ENCODE results near the gene UNC119.

Gene UNC119

DNA sequence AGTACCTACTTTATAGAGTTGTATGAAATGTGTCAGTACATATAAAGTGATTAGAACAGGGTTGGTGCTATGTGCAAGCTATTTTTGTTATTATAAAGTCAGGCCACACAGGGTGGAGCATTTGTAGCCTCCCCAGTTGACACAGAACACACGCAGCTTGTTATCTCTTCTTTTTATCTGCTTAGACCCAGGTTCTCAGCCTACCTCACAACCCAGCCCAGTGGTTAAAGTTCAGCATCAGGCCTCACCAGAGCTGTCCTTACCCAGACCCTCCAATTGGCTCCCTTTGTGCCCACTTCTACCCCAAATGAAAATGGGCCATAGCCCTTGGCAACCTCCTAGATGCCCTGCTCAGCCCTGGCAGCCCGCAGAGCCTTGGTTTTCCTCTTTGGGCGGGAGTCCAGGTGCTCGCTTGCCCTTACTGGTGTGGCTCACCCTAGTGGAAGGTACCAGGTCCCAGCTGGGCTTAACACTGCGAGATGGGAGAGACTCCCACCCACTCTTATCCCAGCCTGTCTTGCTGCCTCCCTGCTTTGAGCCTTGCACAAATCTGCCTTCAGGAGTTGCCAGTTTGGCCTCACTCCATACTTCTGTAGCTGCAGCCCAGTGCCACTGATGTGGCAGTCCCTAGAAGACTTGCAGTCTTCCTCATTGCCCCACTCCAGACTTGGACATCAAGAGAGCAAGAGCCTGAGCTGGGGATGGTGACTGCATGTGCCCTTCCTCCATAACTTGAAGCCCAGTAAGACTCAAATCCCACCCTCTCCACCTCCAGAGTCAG is 20.0 kb upstream of the UNC119 start:
- no peak for DNase-seq

- DNase-seq, result peak; percentile 94
Measured at GRCh38 chr17:28571361-28572122, 19.1 kb upstream of the UNC119 start, which contains the start of gene PIGS. Gene PIGS, minus strand, starts transcription at chr17:28571524. Its CDS starts 28 bp downstream, at chr17:28571496.

GRCh38 chr17:28570716-28571360 is 18.4 kb upstream of the UNC119 start:
- no peak for DNase-seq

DNA sequence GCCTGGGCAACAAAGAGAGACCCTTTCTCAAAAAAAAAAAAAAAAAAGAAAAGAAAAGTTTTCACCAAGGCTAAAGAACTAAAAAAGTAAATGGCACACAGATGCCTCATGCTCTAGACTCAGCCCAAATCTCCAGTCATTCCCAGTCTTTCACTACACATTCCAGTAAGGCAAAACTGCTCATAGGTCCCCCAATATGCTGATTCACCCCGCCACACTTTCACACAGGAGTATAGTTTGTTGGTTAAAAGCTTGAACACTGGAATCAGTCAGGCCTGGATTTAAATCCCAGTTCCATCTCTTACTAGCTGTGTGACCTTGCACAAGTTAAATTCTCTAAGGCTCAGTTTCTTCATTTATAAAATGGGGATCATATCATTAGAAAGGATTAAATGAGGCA is 17.0 kb upstream of the UNC119 start:
- DNase-seq, result no peak

DNA sequence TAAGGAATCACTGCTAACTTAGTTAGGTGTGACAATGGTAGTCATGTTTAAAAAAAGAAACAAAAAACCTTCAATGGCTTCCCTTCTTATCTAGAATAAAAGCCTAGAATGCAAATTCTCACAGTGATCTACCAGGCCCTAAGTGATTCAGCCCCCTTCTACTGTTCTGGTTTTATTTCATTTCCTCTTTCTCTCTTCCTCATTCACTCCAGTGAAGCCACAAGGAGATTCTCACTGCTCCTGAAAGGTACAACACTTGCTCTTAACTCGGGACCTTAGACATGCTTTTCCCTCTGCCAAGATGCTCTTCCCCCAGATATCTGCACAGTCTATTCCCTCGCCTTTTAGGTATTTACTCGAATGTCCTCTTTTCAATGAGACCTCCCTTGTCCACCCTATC is 15.2 kb upstream of the UNC119 start:
- no peak for DNase-seq

DNA sequence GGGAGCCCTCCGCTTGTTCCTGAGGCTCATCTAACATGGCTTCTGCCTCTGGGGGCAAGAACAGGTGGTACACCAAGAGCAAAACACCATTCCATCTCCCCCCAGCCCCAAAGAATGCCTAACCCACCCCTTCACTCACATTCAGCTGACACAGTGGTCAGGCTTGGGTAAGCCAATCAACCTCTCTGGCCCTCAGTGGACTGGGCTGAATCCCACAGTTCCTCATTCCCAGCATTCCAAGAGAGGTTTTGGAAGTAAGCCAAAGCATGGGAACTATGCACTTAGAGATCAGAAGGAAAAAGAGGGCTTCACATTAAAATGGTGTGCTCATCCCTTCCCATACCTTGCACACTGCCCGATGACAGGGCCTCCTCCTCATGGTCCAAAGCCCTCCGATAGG is 11.1 kb upstream of the UNC119 start:
- DNase-seq, result no peak

DNA sequence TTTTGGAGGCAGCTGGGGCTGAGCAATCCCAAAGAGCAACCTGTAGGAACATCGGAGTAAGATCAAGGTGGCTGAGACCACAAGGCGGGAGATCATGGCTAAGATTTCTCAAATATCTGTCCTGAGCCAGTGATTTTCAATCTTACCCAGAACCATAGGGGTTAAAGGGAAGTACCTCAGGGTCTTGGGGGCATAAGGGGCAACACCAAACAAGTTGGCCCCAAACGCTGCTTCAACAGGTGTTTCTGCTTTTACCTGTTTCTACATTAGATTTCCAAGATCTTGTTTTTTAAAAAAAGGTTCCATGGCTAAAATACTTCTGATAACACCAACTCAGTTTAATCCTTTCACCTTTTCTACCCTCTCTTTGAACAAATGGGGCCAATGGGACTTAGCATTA is 2.6 kb upstream of the UNC119 start:
- DNase-seq, result no peak

DNA sequence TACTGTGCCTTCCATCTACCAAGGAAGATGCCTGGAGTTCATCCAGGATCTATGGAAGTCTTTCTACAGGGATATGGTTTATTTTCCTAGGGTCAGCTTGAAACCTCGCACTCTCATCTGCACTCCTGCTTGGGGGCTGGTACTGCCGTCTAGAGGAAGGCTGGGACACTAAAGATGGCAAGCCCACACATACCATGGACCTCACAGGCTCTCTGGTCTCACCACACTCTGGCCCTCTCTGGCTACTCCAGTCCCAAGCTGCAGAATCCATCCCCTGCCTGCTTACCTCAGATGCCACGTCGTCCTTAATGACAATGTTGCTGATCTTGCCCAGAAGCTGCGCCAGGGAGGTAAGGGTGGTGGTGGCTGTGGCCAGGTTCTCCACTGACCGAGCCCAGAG is 2.1 kb upstream of the UNC119 start:
- DNase-seq, result no peak

GRCh38 chr17:28553000-28553505 is 629 bp upstream of the UNC119 start:
- no peak for DNase-seq

DNA sequence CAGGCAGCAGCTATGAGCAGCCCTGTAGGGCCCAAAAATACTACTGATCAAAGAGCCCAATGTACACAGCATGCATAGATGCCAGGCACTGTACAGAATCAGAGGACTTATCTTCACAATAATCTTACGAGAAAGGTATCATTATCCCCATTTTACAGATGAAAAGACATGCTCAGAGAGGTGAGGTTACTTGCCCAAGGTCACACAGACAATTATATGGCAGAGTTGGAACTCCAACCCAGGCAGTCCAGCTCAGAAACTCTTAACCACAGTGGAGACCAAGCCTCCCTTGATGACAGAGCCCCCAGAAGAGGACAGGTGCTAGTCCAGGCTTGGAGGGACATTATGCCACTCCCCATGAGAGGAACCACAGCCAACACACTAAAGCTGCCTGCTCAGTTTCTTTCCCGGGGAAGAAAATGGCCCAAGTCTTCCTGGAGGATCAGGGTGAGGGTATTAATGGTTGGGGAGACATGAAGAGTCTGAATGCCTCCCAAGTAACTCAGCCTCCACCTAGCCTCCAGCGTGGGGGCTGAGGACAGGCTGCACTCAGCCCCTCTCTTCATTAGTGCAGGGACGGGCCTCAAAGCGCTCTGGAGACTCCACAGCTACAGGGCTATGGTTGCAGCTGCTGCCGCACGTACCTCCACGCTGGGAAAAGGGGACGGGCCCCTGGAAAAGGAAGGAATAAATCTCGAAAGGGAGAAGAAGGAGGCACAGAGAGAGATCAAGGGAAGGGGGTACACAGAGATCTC is 826 bp downstream of the UNC119 start:
- no peak for DNase-seq

DNA sequence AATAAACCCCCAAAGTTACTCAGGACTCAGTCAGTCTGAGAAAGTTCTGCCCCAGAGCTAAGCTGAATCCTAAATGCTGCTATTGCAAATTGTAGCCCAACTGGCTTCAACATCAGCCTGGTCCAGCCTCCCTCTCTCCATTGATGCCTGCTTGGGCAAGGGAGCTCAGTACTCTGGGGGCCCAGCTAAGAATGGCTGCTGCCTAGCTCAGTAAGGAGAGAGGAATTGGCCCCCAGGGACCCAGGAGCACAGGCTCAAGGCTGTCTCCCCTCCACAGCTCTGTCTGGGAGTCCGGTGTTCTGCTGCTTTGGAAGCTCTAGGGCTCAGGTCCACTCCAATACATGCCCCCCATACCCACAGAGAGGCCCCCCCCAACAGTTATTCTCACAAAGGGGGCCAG is 1.6 kb downstream of the UNC119 start:
- no peak for DNase-seq

DNA sequence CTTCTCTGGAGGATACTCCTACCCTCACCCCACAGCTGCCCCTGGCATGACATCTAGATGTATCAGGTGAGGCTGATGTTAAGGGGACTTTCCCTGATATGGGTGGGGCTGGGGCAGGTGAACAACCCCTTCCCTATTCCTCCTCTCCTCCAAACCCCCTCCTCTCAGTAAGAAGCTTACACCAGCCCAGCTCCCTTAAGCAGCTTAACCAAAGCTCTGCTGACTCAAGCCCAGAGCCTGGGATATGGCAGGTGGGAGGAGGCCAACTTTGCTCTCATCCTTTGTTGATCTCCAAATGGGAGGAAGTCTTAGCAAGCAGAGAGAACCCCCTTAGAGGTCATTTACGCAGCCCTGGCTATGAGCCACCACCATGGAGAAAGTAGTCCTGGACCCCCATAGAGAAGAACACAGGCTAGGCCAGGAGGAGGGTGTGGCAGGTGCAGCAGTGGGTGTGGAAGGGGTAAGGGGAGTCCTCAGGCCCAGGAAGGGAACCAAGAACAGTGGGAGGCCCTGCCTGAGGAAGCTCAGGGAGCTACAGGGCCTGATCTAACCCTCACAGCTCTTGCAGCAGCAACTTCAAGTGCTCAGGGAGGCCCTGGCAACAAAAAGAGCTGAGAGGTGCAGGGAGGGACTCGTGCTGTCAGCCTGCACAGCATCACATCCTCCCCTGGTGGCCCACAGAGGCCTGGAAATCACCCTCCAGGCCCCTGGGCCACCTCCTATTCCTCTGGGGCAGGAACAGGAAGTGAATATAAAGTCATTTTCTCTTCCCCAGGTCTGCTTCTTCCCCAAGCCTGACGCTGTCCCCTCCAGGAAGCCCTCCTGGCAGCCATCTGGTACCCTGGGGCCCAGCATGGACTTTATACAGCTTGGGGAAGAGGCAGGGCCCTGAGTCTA is 2.9 kb downstream of the UNC119 start:
- DNase-seq, result no peak

DNA sequence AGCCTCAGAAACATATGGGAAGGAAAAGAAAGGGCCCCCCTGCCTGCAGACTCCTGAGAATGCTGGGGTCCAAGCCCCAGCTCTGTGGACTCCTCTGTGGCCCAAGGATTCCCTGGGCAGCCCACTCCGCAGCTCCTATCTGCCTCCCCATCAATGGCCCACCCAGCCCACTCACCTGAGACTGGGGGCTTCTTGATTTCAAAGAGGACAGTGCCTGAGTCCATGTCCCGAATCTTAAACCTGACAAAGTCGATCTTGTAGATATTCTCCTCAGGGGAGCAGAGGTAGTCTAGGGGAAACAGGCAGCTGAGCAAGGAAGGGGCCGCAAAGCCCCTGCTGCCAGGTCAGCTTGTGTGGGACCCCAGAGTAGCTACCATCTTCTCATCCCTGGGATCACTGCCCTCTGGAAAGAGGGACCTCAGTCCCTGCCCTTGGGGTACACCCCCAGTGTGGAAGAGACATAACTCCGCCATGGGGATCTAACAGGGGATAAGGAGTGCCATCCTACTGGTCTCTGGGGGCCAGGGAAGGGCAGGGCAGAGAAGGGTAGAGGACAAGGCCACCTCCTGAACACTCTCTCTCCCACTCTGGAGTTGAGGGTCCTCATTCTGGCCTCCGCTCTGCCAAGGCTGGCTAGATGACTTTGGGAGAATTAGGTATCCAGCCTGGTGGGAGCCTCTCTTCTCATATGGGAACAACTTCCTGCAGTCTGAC is 3.9 kb downstream of the UNC119 start:
- DNase-seq, result no peak

DNA sequence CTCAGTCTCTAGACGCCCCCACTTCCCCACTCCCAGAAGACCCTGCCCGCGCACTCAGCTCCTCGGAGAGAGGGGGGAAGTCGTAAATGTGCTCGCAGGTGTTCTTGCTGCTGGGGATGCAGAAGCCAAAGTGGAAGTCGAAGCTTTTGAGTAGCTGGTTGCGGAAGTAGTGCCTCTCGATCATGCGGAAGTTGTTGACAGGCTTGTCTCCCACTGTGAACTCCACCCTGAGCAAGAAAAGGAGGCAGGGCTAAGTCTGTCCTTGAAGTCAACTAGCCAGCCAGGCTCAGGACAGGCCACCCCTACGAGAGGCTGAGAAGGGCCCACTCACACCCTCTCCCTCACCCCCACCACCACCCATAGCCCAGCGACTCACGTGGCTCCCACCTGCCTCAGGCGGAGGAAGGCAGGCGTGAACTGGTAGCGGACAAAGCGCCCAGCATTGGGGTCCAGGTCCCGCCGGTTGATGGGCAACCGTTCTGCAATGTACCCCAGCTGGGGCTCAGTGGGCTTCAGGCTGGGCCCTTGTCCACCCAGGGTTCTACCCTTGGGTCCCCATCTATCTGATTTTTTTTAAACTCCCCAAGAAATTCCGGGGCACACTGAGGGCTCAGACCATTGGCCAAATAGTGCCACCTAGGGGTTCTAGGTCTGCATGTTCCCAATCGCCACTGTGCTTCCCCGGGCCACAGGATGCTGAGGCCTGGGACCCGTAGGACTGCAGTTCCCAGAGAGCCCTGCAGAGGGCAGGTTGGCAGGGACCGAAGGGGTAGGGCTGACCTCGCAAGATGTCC is 4.6 kb downstream of the UNC119 start:
- DNase-seq, result peak; percentile 59

GRCh38 chr17:28547096-28547622 is 5.3 kb downstream of the UNC119 start:
- no peak for DNase-seq

- no peak for DNase-seq
Measured at GRCh38 chr17:28545787-28546415, 6.5 kb downstream of the UNC119 start.

DNA sequence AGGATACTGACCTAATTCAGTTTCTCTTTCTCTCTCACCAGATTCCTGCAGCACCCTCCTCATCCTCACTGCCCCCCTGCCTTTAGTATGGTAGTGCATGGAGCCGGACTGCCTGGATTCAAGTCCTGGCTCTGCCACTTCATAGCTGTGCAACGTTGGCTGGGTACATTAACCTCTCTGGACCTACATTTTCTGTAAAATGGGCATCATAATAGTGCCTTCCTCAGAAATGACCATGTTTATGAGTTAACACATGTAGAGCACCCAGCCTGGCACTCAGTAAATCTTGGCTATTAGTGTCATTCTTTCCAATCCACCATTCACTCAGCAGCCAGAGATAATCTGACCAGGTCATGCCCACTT is 7.3 kb downstream of the UNC119 start:
- DNase-seq, result no peak

DNA sequence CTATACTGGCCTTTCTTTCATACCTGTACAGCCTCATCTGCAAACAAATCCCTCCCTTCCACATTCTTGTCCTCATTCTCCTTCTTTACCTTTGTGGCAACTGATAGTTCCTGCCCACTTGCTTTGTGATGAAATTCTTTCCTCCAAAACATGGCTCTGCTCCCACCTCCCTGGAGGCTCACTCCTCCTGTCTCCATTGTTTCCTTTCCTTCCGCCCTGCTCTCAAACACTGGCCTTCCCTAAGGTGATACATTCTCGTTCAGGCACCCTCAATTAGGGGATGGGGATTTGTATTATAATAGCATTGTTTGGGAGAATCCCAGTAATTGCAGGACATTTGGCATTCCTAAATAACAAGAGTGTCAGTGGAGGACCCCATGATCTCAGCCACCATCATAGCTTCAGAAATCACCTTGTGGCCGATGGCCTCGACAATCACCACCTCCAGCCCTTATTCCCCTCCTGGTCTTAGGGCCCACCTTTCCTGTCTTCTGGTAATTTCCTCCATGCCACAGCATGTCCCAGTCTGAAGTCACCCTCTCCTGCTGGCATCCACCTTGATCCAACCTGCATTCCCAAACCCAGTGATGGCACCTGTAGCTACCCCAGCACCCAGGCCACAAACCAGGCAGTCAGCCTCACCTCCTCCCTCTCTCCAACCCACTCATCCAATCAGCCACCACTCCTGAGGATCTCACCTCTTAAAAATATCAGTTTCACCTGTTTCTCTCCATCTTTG is 7.9 kb downstream of the UNC119 start:
- DNase-seq, result no peak

DNA sequence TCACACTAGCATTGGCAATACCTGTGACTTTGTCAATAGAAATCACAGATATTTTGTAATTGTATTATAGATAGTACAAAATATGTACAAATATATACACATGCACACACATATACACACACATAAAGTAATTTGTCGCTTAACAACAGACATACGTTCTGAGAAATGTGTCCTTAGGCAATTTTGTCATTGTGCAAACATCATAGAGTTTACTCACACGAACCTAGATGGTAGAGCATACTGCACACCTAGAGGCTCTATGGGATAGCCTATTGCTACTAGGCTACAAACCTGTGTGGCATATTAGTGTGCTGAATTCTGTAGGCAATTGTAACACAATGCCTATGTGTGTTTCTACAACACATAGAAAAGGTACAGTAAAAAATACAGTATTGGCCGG is 11.0 kb downstream of the UNC119 start:
- no peak for DNase-seq

Data from right hindlimb (tissue), 1 donor.